Thymus (tissue), 11 donors: Measurements from ENCODE around the gene KRIT1. TPM values are rescaled to one million over a fixed set of nuclear protein-coding genes. Genes with fewer than 3 reads are reported as not detected.
"Not testable (repeated sequence)": the region's sequence is repeated elsewhere in the genome, so short reads cannot be mapped to it uniquely, and the experiment has no call there.

ENCODE experiments used
- DNase-seq, 9 donors: peaks; one replicate each; pipeline ENCODE4 v3.0.0-alpha.2; 2013; ENCODE audit warnings: low spot score in 9 of 9, low read depth in 6 of 9, missing footprints in 1 of 9
- H3K27ac ChIP-seq, 2 donors: one replicate each; pipeline ENCODE4 v1.5.1; 2013; ENCODE audit warnings: control low read depth in 1 of 2, low read depth in 1 of 2, low read length in 1 of 2, mild to moderate bottlenecking in 1 of 2, moderate library complexity in 1 of 2
- H3K27me3 ChIP-seq, 2 donors: one replicate each; pipeline ENCODE4 v1.5.1; 2013; ENCODE audit warnings: low read length in 1 of 2; ENCODE audit not compliant: control insufficient read depth in 2 of 2, insufficient read depth in 1 of 2
- H3K36me3 ChIP-seq, 2 donors: one replicate each; pipeline ENCODE4 v1.5.1; 2013; ENCODE audit warnings: low read length in 1 of 2, mild to moderate bottlenecking in 1 of 2, moderate library complexity in 1 of 2; ENCODE audit not compliant: control insufficient read depth in 2 of 2, insufficient read depth in 2 of 2
- H3K4me1 ChIP-seq, 2 donors: one replicate each; pipeline ENCODE4 v1.5.1; 2013; ENCODE audit warnings: low read length in 2 of 2; ENCODE audit not compliant: control insufficient read depth in 2 of 2, insufficient read depth in 2 of 2
- H3K4me3 ChIP-seq, 2 donors: one replicate each; pipeline ENCODE4 v1.5.1; 2013; ENCODE audit warnings: low read length in 2 of 2, control low read depth in 1 of 2, mild to moderate bottlenecking in 1 of 2
- H3K9me3 ChIP-seq, 2 donors: one replicate each; pipeline ENCODE4 v1.5.1; 2013; ENCODE audit warnings: low read length in 1 of 2, mild to moderate bottlenecking in 1 of 2; ENCODE audit not compliant: control insufficient read depth in 2 of 2, insufficient read depth in 1 of 2
- WGBS: extraction: QIAGEN DNeasy Blood & Tissue Kit; methylation state at CpG from one replicate; pipeline ENCODE4 v1.1.7; 2013; 5-methylcytosine and 5-hydroxymethylcytosine counted together
- polyA plus RNA-seq: library from polyadenylated mRNA; stranded (reverse); fragments of 200-250 nt; gene quantifications from one replicate; pipeline ENCODE4 v1.2.3, GENCODE V29; 2013
- total RNA-seq: library from RNA; stranded (reverse); fragments of 120-200 nt; gene quantifications from one replicate; pipeline ENCODE4 v1.2.4, GENCODE V29; 2013
- donor health status: healthy.

KRIT1 gene
- total and polyA plus RNA-seq, 2 donors: 29.3 to 31.5 TPM

GRCh38 chr7:92254800-92255199, 9.1 kb upstream of the KRIT1 start:
- 96% methylated on average over 1 of the region's 1 CpG for WGBS
- not testable (repeated sequence) for H3K9me3 ChIP-seq, H3K4me3 ChIP-seq, DNase-seq, H3K27ac ChIP-seq, H3K36me3 ChIP-seq, H3K4me1 ChIP-seq, H3K27me3 ChIP-seq

DNA sequence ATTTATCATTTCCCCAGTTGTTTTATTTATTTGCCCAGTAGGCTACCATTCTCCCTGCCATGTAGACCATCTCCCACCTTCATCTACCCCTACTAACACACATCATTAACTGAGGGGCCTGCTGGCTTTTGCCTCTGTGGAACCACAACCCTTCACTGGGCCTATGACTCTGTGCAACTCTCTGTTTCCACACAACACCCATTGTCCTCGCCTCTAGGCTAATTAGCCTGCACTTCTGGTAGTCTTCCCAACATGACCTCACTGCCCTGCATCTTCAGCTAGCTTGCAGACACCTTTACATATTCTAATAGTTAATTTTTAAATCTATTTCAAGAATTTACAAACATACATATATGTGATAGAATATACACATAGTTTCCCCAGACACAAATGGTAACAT, 7.5 kb upstream of the KRIT1 start:
- no peaks in the 10 kb centered on the region for H3K27me3 ChIP-seq
- H3K4me1 ChIP-seq: peaks cover 0 to 4% of the 10 kb centered on the region in 2 donors
- H3K4me3 ChIP-seq: no peak overlapping the region
- H3K36me3 ChIP-seq: peaks cover 0 to 6% of the 10 kb centered on the region in 2 donors
- DNase-seq: no peak
- no peak overlapping the region for H3K27ac ChIP-seq
- no peaks in the 10 kb centered on the region for H3K9me3 ChIP-seq
- WGBS: 96% methylated on average over 1 of the region's 1 CpG

DNA sequence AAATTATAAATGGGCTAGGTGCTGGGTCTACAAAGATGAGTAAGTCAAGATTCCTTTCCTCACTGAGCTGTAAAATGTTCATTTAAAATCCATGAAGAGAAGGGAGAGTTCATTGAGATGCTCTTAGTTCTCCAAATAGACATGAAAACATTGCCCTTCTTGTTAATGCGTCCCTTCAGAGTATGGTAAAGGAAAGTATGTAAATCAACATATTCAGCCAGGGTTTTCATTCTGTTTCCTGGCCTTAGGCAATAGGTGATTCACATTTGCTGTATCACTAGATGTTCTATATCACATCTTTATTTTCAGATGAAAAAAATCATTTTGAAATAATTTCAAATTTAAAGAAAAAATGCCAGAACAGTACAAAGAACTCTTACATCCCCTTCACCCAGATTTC, 5.5 kb upstream of the KRIT1 start:
- WGBS: 95% methylated on average over 1 of the region's 1 CpG
- no peak overlapping the region for H3K27ac ChIP-seq
- no peak overlapping the region for H3K4me3 ChIP-seq
- no peaks in the 10 kb centered on the region for H3K27me3 ChIP-seq
- peaks cover 3 to 9% of the 10 kb centered on the region in 2 donors for H3K4me1 ChIP-seq
- no peak for DNase-seq
- peaks cover 0 to 6% of the 10 kb centered on the region in 2 donors for H3K36me3 ChIP-seq
- H3K9me3 ChIP-seq: no peaks in the 10 kb centered on the region

GRCh38 chr7:92250603-92251002, 4.9 kb upstream of the KRIT1 start:
- Histone ChIP-seq H3K4me1 (peaks cover 3 to 9% of the 10 kb centered on the region in 2 donors), H3K4me3 (no peak overlapping the region), H3K9me3 (no peaks in the 10 kb centered on the region), H3K36me3 (peaks cover 0 to 6% of the 10 kb centered on the region in 2 donors), H3K27ac (no peak overlapping the region), H3K27me3 (no peaks in the 10 kb centered on the region)
- DNase-seq: no peak

- no peaks in the 10 kb centered on the region for H3K36me3 ChIP-seq
- no peaks in the 10 kb centered on the region for H3K27me3 ChIP-seq
- peak overlapping the region; percentile 86 to 94 for H3K4me3 ChIP-seq
- peaks cover 7 to 9% of the 10 kb centered on the region in 2 donors for H3K4me1 ChIP-seq
- H3K9me3 ChIP-seq: no peaks in the 10 kb centered on the region
- DNase-seq: peak; percentile 23 to 70 (median 37)
- H3K27ac ChIP-seq: peak overlapping the region; percentile 83 to 95
- WGBS: under 1% methylated on average over 35 of the region's 35 CpGs
These were observed 817 bp upstream of the KRIT1 start for GRCh38 chr7:92246360-92247101.

DNA sequence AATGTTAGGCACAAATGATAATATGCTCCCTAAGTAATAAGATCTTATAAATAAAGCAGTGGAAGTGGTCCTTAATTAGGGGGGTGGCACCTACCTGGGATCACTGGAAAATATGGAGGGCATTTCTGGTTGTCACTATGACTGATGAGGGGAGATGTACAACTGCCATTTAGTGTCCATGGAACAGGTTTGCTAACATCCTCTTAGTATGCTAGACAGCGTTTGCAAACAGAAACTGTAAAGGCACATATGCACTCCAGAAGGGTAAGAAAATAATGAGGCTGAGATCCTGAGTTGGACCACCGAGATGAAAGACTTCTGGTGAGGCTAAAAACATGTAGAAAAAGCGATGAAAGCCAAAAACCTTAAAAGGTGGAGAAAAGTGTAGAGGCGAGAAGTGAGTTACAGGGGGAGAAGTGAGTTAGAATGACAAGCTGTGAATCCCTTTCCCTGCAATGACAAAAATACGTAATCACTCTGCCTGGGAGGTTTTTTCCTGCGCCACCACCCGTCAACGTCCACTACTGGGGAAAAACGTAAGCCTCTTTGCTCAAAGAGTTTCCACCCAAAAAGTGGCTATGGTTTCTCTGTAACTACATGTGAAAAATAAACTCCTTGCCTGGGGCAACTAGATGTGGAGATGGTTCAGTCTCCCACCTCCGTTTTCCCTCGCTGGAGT, 767 bp downstream of the KRIT1 start:
- peak in 7 of 9 donors; percentile 3 to 42 (median 9) for DNase-seq
- H3K4me1 ChIP-seq: peaks cover 7 to 9% of the 10 kb centered on the region in 2 donors
- no peaks in the 10 kb centered on the region for H3K27me3 ChIP-seq
- H3K4me3 ChIP-seq: peak overlapping the region; percentile 86 to 94
- H3K9me3 ChIP-seq: no peaks in the 10 kb centered on the region
- peak overlapping the region; percentile 89 to 95 for H3K27ac ChIP-seq
- peaks cover 0 to 12% of the 10 kb centered on the region in 2 donors for H3K36me3 ChIP-seq
- WGBS: 2% methylated on average over 11 of the region's 11 CpGs

DNA sequence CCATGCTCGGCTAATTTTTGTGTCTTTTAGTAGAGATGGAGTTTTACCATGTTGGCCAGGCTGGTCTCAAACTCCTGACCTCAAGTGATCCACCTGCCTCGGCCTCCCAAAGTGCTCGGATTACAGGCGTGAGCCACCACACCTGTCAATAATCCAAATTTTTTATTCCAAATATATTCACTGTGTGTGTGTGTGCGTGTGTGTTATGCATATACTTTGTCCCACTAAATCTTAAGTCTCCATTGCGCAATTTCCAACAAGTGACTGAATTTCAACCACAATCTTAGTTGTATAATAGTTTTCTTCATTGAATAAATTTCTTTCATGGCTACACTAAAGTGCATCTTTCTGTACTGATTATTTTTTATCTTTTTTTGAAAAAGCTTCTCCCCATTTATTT, 2.7 kb downstream of the KRIT1 start:
- H3K4me3 ChIP-seq: no peak overlapping the region
- H3K4me1 ChIP-seq: peaks cover 7% of the 10 kb centered on the region in 2 donors
- no peaks in the 10 kb centered on the region for H3K9me3 ChIP-seq
- WGBS: 97% methylated on average over 6 of the region's 6 CpGs
- no peak for DNase-seq
- peaks cover 2 to 27% of the 10 kb centered on the region in 2 donors for H3K36me3 ChIP-seq
- no peaks in the 10 kb centered on the region for H3K27me3 ChIP-seq
- no peak overlapping the region for H3K27ac ChIP-seq

GRCh38 chr7:92230547-92230946, 15.2 kb downstream of the KRIT1 start:
- H3K27ac ChIP-seq: no peak overlapping the region
- 97% methylated on average over 2 of the region's 2 CpGs for WGBS
- no peak overlapping the region for H3K4me3 ChIP-seq
- DNase-seq: no peak
- H3K4me1 ChIP-seq: no peaks in the 10 kb centered on the region
- peaks cover 15 to 51% of the 10 kb centered on the region in 2 donors for H3K36me3 ChIP-seq
- H3K9me3 ChIP-seq: no peaks in the 10 kb centered on the region
- H3K27me3 ChIP-seq: no peaks in the 10 kb centered on the region

- Histone ChIP-seq H3K4me1 (no peaks in the 10 kb centered on the region), H3K27ac (no peak overlapping the region), H3K36me3 (peaks cover 17 to 45% of the 10 kb centered on the region in 2 donors), H3K4me3 (no peak overlapping the region), H3K9me3 (no peaks in the 10 kb centered on the region), H3K27me3 (no peaks in the 10 kb centered on the region)
- WGBS: 95% methylated on average over 2 of the region's 2 CpGs
- no peak for DNase-seq
These were observed 17.0 kb downstream of the KRIT1 start for GRCh38 chr7:92228742-92229141.
